Mesangial cell (primary cell): ENCODE results near the gene RNF38. TPM values are rescaled to one million over a fixed set of nuclear protein-coding genes. Genes with fewer than 3 reads are reported as not detected.

Source experiments
- total RNA-seq: library from RNA; depleted of rRNA; stranded (reverse); fragments of >200 nt; gene quantifications from 2 replicates; pipeline ENCODE4 v1.2.3, GENCODE V29; 2015

RNF38 gene
- total RNA-seq: 11.1 and 18.4 TPM in 2 replicates

DNA sequence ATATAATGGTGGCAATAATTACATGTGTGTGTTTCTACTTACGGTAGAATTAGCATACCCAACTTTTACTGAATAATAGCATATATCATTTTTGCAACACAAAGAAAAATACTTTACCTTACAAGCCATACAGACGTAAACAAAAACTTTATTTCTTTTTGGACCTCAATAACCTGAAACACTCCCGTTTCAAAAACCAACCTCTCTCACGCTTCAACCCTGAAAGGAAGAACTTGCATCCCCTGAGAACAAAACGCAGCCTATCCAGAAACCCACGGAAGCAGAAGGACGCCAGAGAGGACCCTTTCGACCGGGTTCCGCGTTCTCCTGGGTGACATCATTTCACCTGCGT, at the start of gene RNF38:
Gene RNF38, minus strand, starts transcription at position 290 of the 352 bp plus-strand sequence. Its CDS starts 161 bp downstream, at position 129.

Other genes with a start within 250 kb of the RNF38 start
- gene CCIN, start 230.9 kb downstream of the RNF38 start, total RNA-seq: 0.63 and 1.6 TPM in 2 replicates
- gene CLTA, start 209.3 kb downstream of the RNF38 start, total RNA-seq: 333 and 341 TPM in 2 replicates
- 21.3 and 22.7 TPM in 2 replicates for gene GNE, start 141.8 kb downstream of the RNF38 start, total RNA-seq
- 8.2 and 70.7 TPM in 2 replicates for gene MELK, start 172.6 kb upstream of the RNF38 start, total RNA-seq